Gastrocnemius medialis (tissue), 4 donors: ENCODE measurements around the gene TANGO6. TPM values are rescaled to one million over a fixed set of nuclear protein-coding genes. Genes with fewer than 3 reads are reported as not detected.

Experiments used
- ATAC-seq, 2 donors: fragments of 150-250 bp; one replicate each; pipeline ENCODE4 v1.9.1; 2016
- DNase-seq, 2 donors: peaks; one replicate each; pipeline ENCODE4 v3.0.0-alpha.2; 2019
- H3K27ac ChIP-seq, 4 donors: fragments of 200-600 bp; sonication (generic); 1 replicate in 1 of 4; 2 replicates in 3 of 4; pipeline ENCODE4 v1.5.1; 2016 to 2018; ENCODE audit warnings: mild to moderate bottlenecking in 2 of 4, moderate library complexity in 1 of 4
- H3K27me3 ChIP-seq, 3 donors: fragments of 200-600 bp; sonication (generic) in 2 of 3; 1 replicate in 1 of 3; 2 replicates in 2 of 3; pipeline versions ENCODE4 v1.5.1 to v1.6.0; 2016 to 2019; ENCODE audit warnings: mild to moderate bottlenecking in 1 of 3, moderate library complexity in 1 of 3
- H3K36me3 ChIP-seq, 2 donors: fragments of 200-600 bp; sonication (generic) in 1 of 2; one replicate each; pipeline ENCODE4 v1.5.1; 2017 to 2018
- H3K4me1 ChIP-seq, 2 donors: fragments of 200-600 bp; sonication (generic) in 1 of 2; one replicate each; pipeline ENCODE4 v1.5.1; 2016 to 2017; ENCODE audit warnings: mild to moderate bottlenecking in 2 of 2
- H3K4me3 ChIP-seq, 4 donors: fragments of 200-600 bp; sonication (generic) in 3 of 4; 1 replicate in 1 of 4; 2 replicates in 3 of 4; pipeline ENCODE4 v1.5.1; 2016 to 2019; ENCODE audit warnings: mild to moderate bottlenecking in 2 of 4
- H3K9me3 ChIP-seq, 3 donors: fragments of 200-600 bp; sonication (generic) in 2 of 3; 1 replicate in 1 of 3; 2 replicates in 2 of 3; pipeline ENCODE4 v1.5.1; 2016 to 2019
- CTCF ChIP-seq, 5 experiments: fragments of 450-650 bp in 3 of 5; fragments of 200-600 bp in 2 of 5; sonication (generic) in 2 of 5; IDR thresholded peaks in 4 of 5; conservative IDR thresholded peaks in 1 of 5; 1 replicate in 4 of 5; 2 replicates in 1 of 5; pipeline ENCODE4 v1.5.1; 2016 to 2019; ENCODE audit warnings: antibody characterized with exemption in 5 of 5, mild to moderate bottlenecking in 3 of 5, moderate library complexity in 3 of 5
- POLR2A ChIP-seq, 2 donors: fragments of 450-650 bp; IDR thresholded peaks; one replicate each; pipeline ENCODE4 v1.6.1; 2017; ENCODE audit warnings: antibody characterized with exemption in 2 of 2, mild to moderate bottlenecking in 2 of 2, moderate library complexity in 2 of 2
- in situ Hi-C, 4 donors: fragments of 200-750 bp; cut with MboI; loops; one replicate each; pipeline versions ENCODE4 v1.15.0 to v1.8.0; 2017; ENCODE audit warnings: low sequenced_read_pairs in 4 of 4
- intact Hi-C: fragments of 100-400 bp; cut with DNase I; formaldehyde crosslinking; loops from one replicate; pipeline ENCODE4 v1.15.1; 2023; ENCODE audit warnings: low total_unique reads
- total RNA-seq, 4 donors: library from RNA; depleted of rRNA; stranded (reverse); fragments of >200 nt; gene quantifications; one replicate each; pipeline versions ENCODE4 v1.1.0 to v1.2.3, GENCODE V29; 2016

Gene TANGO6
- total RNA-seq, 4 donors from 2014 or later = 13.6 to 20.0 (median 17.8) TPM

DNA sequence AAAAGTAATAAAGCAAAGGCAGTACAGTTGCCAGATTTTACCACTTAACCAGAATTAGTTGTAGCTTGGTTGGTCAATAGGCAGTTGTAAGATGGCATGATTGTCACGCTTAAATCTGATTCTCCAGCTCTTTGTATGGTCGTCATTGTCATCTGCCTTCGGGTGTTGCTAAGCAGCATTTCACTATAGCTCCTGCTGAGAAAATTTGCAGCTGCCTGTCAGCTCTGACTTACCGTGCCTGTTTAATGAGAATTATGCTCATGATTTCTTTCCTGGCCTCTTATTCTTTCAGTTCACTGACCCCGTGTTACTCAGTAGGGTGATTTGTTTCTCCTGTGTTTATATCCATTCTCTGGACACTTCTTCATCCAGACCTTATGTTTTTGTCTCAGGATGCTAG, 66.7 kb downstream of the TANGO6 start:
- H3K4me1 ChIP-seq = no peaks in the 10 kb centered on the region
- intact Hi-C loops (no loop called here), in situ Hi-C loops (no loop called here)
- TF ChIP-seq CTCF (IDR thresholded peaks at IDR 0.05 in 4 of 5, conservative IDR thresholded peaks at IDR 0.05 in 1 of 5) (no peak), POLR2A (IDR thresholded peaks at IDR 0.05) (no peak)
- no peak overlapping the region for H3K27ac ChIP-seq
- ATAC-seq (no peak), DNase-seq (no peak)
- no peaks in the 10 kb centered on the region for H3K9me3 ChIP-seq
- H3K27me3 ChIP-seq = no peaks in the 10 kb centered on the region
- H3K36me3 ChIP-seq = peaks cover 3 to 39% of the 10 kb centered on the region in 2 donors
- H3K4me3 ChIP-seq = no peak overlapping the region

DNA sequence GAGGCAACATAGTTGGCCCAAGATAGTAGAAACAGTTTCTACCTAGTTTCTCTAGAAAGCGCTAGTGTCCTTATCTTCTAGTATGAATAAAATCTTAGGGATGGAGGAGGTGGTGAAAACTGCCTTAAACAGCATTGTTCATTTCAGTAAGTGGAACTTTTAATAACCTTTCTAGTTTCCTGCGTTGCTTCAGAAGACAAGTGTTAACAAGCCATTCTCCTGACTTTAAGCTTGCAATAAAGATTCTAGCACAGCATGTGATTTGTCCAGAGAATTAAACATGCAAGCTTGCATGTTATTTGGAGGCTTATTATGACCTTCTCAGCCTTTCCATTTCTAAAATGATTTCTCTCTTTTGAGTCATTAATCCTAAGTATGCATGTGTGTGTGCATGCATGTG, 72.3 kb downstream of the TANGO6 start:
- Histone ChIP-seq H3K27me3 (no peaks in the 10 kb centered on the region), H3K4me1 (no peaks in the 10 kb centered on the region), H3K9me3 (no peaks in the 10 kb centered on the region), H3K36me3 (peaks cover 0 to 22% of the 10 kb centered on the region in 2 donors), H3K4me3 (no peak overlapping the region), H3K27ac (no peak overlapping the region)
- in situ Hi-C loops = no loop called here
- TF ChIP-seq POLR2A (IDR thresholded peaks at IDR 0.05) (no peak), CTCF (IDR thresholded peaks at IDR 0.05 in 4 of 5, conservative IDR thresholded peaks at IDR 0.05 in 1 of 5) (no peak)
- DNase-seq = no peak
- no peak for ATAC-seq
- intact Hi-C loops = no loop called here

DNA sequence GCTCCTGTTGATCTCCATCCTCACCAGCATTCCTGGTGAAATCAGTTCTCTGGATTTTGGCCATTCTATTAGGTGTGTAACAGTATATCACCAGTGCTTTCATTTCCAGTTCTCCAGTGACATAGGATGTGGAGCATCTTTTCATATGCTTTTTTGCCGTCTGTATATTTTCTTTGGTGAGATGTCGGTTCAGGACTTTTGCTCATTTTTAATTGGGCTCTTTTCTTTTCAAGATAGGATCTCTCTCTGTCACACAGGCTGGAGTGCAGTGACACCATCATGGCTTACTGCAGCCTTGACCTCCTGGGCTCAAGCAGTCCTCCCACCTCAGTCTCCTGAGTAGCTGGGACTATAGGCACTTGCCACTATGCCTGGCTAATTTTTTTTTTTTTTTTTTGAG, 74.2 kb downstream of the TANGO6 start:
- Histone ChIP-seq H3K27me3 (no peaks in the 10 kb centered on the region), H3K27ac (no peak overlapping the region), H3K4me1 (no peaks in the 10 kb centered on the region), H3K9me3 (no peaks in the 10 kb centered on the region), H3K36me3 (peaks cover 0 to 30% of the 10 kb centered on the region in 2 donors), H3K4me3 (no peak overlapping the region)
- DNase-seq (no peak), ATAC-seq (no peak)
- TF ChIP-seq CTCF (IDR thresholded peaks at IDR 0.05 in 4 of 5, conservative IDR thresholded peaks at IDR 0.05 in 1 of 5) = no peak
- TF ChIP-seq POLR2A (IDR thresholded peaks at IDR 0.05) = no peak
- intact Hi-C loops (no loop called here), in situ Hi-C loops (no loop called here)

GRCh38 chr16:68920349-68920748, 77.0 kb downstream of the TANGO6 start:
- no peaks in the 10 kb centered on the region for H3K9me3 ChIP-seq
- peaks cover 0 to 30% of the 10 kb centered on the region in 2 donors for H3K36me3 ChIP-seq
- intact Hi-C loops = no loop called here
- TF ChIP-seq POLR2A (IDR thresholded peaks at IDR 0.05) (no peak), CTCF (IDR thresholded peaks at IDR 0.05 in 4 of 5, conservative IDR thresholded peaks at IDR 0.05 in 1 of 5) (no peak)
- in situ Hi-C loops = no loop called here
- H3K27ac ChIP-seq = no peak overlapping the region
- ATAC-seq (no peak), DNase-seq (no peak)
- H3K27me3 ChIP-seq = no peaks in the 10 kb centered on the region
- H3K4me1 ChIP-seq = no peaks in the 10 kb centered on the region
- H3K4me3 ChIP-seq = no peak overlapping the region

- H3K27me3 ChIP-seq = no peaks in the 10 kb centered on the region
- no peaks in the 10 kb centered on the region for H3K4me1 ChIP-seq
- in situ Hi-C loops = no loop called here
- intact Hi-C loops = no loop called here
- DNase-seq (no peak), ATAC-seq (no peak)
- no peak overlapping the region for H3K4me3 ChIP-seq
- peaks cover 0 to 30% of the 10 kb centered on the region in 2 donors for H3K36me3 ChIP-seq
- no peaks in the 10 kb centered on the region for H3K9me3 ChIP-seq
- H3K27ac ChIP-seq = no peak overlapping the region
- TF ChIP-seq CTCF (IDR thresholded peaks at IDR 0.05 in 4 of 5, conservative IDR thresholded peaks at IDR 0.05 in 1 of 5) (no peak), POLR2A (IDR thresholded peaks at IDR 0.05) (no peak)
Observed at GRCh38 chr16:68921637-68922036, 78.3 kb downstream of the TANGO6 start.
